Measurements from ENCODE around the gene WDFY2.

- TF ChIP-seq, protein P1, sequence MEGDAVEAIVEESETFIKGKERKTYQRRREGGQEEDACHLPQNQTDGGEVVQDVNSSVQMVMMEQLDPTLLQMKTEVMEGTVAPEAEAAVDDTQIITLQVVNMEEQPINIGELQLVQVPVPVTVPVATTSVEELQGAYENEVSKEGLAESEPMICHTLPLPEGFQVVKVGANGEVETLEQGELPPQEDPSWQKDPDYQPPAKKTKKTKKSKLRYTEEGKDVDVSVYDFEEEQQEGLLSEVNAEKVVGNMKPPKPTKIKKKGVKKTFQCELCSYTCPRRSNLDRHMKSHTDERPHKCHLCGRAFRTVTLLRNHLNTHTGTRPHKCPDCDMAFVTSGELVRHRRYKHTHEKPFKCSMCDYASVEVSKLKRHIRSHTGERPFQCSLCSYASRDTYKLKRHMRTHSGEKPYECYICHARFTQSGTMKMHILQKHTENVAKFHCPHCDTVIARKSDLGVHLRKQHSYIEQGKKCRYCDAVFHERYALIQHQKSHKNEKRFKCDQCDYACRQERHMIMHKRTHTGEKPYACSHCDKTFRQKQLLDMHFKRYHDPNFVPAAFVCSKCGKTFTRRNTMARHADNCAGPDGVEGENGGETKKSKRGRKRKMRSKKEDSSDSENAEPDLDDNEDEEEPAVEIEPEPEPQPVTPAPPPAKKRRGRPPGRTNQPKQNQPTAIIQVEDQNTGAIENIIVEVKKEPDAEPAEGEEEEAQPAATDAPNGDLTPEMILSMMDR (IDR thresholded peaks at IDR 0.05; ENCODE audit: low read depth, low read length) = no peak
- TF ChIP-seq POLR2A (IDR thresholded peaks at IDR 0.05; ENCODE audit: extremely low read depth, insufficient read length) (no peak), MYC (IDR thresholded peaks at IDR 0.05; ENCODE audit: low read depth, low read length) (no peak)
- TF ChIP-seq, protein P2, sequence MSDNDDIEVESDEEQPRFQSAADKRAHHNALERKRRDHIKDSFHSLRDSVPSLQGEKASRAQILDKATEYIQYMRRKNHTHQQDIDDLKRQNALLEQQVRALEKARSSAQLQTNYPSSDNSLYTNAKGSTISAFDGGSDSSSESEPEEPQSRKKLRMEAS (IDR thresholded peaks at IDR 0.05; ENCODE audit: low read depth, low read length) = no peak
Measured at GRCh38 chr13:51805313-51805712, 221.1 kb downstream of the WDFY2 start.

All from NB4 (cell line).